ENCODE data around the gene ALOXE3. TPM values are rescaled to one million over a fixed set of nuclear protein-coding genes. Genes with fewer than 3 reads are reported as not detected.

ALOXE3 gene
- total and polyA plus RNA-seq, 4 donors, result 0.12 to 0.68 (median 0.28) TPM; not detected in 1

- H3K27me3 ChIP-seq (ENCODE audit: control insufficient read depth in 3 of 3, insufficient read depth in 3 of 3, low read length in 2 of 3), result peaks cover 0 to 45% (median 29%) of the 10 kb centered on the region in 3 donors
- DNase-seq, result peak in 2 of 3 donors; percentile 43 to 49
Observed at GRCh38 chr17:8123695-8124349, 5.5 kb upstream of the ALOXE3 start, which contains the start of gene HES7. HES7 (minus strand) TSS chr17:8124106; CDS start chr17:8124084, 22 bp downstream.

GRCh38 chr17:8122924-8123694, 4.8 kb upstream of the ALOXE3 start:
- H3K9ac ChIP-seq (ENCODE audit: insufficient read depth in 1 of 2, low read length in 2 of 2), result no peak overlapping the region
- no peak for ATAC-seq (ENCODE audit: insufficient read depth, low FRiP score)
- WGBS, 2 donors, result 0 to 1% methylated on average over 43 to 55 of the region's 55 CpGs
- no peak overlapping the region for H3K27ac ChIP-seq (ENCODE audit: low read depth in 1 of 2, low read length in 1 of 2)
- H3K4me3 ChIP-seq, result no peak overlapping the region
- peaks cover 0 to 40% (median 25%) of the 10 kb centered on the region in 3 donors for H3K27me3 ChIP-seq (ENCODE audit: control insufficient read depth in 3 of 3, insufficient read depth in 3 of 3, low read length in 2 of 3)
- H3K9me3 ChIP-seq (ENCODE audit: control insufficient read depth in 4 of 4, insufficient read depth in 3 of 4, low read length in 3 of 4), result no peaks in the 10 kb centered on the region
- H3K36me3 ChIP-seq (ENCODE audit: control insufficient read depth in 4 of 4, insufficient read depth in 4 of 4, low read length in 4 of 4), result no peaks in the 10 kb centered on the region
- DNase-seq, result peak in 1 of 3 donors; percentile 34
- TF ChIP-seq, protein P1, sequence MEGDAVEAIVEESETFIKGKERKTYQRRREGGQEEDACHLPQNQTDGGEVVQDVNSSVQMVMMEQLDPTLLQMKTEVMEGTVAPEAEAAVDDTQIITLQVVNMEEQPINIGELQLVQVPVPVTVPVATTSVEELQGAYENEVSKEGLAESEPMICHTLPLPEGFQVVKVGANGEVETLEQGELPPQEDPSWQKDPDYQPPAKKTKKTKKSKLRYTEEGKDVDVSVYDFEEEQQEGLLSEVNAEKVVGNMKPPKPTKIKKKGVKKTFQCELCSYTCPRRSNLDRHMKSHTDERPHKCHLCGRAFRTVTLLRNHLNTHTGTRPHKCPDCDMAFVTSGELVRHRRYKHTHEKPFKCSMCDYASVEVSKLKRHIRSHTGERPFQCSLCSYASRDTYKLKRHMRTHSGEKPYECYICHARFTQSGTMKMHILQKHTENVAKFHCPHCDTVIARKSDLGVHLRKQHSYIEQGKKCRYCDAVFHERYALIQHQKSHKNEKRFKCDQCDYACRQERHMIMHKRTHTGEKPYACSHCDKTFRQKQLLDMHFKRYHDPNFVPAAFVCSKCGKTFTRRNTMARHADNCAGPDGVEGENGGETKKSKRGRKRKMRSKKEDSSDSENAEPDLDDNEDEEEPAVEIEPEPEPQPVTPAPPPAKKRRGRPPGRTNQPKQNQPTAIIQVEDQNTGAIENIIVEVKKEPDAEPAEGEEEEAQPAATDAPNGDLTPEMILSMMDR (IDR thresholded peaks at IDR 0.05; ENCODE audit: control extremely low read depth, extremely low read depth), result no peak
- H3K4me1 ChIP-seq (ENCODE audit: control insufficient read depth in 5 of 5, insufficient read depth in 5 of 5, low read length in 5 of 5), result peaks cover 0 to 64% (median 33%) of the 10 kb centered on the region in 5 donors

More at GRCh38 chr17:8123695-8124349, 5.5 kb upstream of the ALOXE3 start, which contains the start of gene HES7:
- 1 to 2% methylated on average over 27 to 29 of the region's 29 CpGs for WGBS, 2 donors
- ATAC-seq (ENCODE audit: insufficient read depth, low FRiP score), result no peak
- Histone ChIP-seq H3K9ac (ENCODE audit: insufficient read depth in 1 of 2, low read length in 2 of 2) (peak within 1 kb of the TSS in 1 of 2 donors; percentile 36), H3K4me1 (ENCODE audit: control insufficient read depth in 5 of 5, insufficient read depth in 5 of 5, low read length in 5 of 5) (peaks cover 0 to 60% (median 33%) of the 10 kb centered on the region in 5 donors), H3K4me3 (peak within 1 kb of the TSS; percentile 29), H3K9me3 (ENCODE audit: control insufficient read depth in 4 of 4, insufficient read depth in 3 of 4, low read length in 3 of 4) (no peaks in the 10 kb centered on the region), H3K27ac (ENCODE audit: low read depth in 1 of 2, low read length in 1 of 2) (no peak within 1 kb of the TSS), H3K36me3 (ENCODE audit: control insufficient read depth in 4 of 4, insufficient read depth in 4 of 4, low read length in 4 of 4) (no peaks in the 10 kb centered on the region)
- TF ChIP-seq, protein P1 (IDR thresholded peaks at IDR 0.05; ENCODE audit: control extremely low read depth, extremely low read depth), result no peak

GRCh38 chr17:8122422-8122923, 4.2 kb upstream of the ALOXE3 start:
- Histone ChIP-seq H3K36me3 (ENCODE audit: control insufficient read depth in 4 of 4, insufficient read depth in 4 of 4, low read length in 4 of 4) (no peaks in the 10 kb centered on the region), H3K27ac (ENCODE audit: low read depth in 1 of 2, low read length in 1 of 2) (no peak overlapping the region), H3K4me3 (no peak overlapping the region), H3K4me1 (ENCODE audit: control insufficient read depth in 5 of 5, insufficient read depth in 5 of 5, low read length in 5 of 5) (peaks cover 0 to 70% (median 39%) of the 10 kb centered on the region in 5 donors), H3K9me3 (ENCODE audit: control insufficient read depth in 4 of 4, insufficient read depth in 3 of 4, low read length in 3 of 4) (no peaks in the 10 kb centered on the region), H3K9ac (ENCODE audit: insufficient read depth in 1 of 2, low read length in 2 of 2) (no peak overlapping the region), H3K27me3 (ENCODE audit: control insufficient read depth in 3 of 3, insufficient read depth in 3 of 3, low read length in 2 of 3) (peaks cover 0 to 43% (median 27%) of the 10 kb centered on the region in 3 donors)
- no peak for DNase-seq
- no peak for ATAC-seq (ENCODE audit: insufficient read depth, low FRiP score)
- 1 to 2% methylated on average over 29 of the region's 29 CpGs for WGBS, 2 donors
- TF ChIP-seq, protein P1 (IDR thresholded peaks at IDR 0.05; ENCODE audit: control extremely low read depth, extremely low read depth), result no peak

Measured in lung (tissue), 12 donors.